NCI-H1105 (cell line): ENCODE data around the gene SLC23A3.

Experiments
- DNase-seq: peaks from one replicate; lab custom pipeline; 2025; lab: John Stamatoyannopoulos, UW

The SLC23A3 gene, protein sequence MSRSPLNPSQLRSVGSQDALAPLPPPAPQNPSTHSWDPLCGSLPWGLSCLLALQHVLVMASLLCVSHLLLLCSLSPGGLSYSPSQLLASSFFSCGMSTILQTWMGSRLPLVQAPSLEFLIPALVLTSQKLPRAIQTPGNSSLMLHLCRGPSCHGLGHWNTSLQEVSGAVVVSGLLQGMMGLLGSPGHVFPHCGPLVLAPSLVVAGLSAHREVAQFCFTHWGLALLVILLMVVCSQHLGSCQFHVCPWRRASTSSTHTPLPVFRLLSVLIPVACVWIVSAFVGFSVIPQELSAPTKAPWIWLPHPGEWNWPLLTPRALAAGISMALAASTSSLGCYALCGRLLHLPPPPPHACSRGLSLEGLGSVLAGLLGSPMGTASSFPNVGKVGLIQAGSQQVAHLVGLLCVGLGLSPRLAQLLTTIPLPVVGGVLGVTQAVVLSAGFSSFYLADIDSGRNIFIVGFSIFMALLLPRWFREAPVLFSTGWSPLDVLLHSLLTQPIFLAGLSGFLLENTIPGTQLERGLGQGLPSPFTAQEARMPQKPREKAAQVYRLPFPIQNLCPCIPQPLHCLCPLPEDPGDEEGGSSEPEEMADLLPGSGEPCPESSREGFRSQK

DNA sequence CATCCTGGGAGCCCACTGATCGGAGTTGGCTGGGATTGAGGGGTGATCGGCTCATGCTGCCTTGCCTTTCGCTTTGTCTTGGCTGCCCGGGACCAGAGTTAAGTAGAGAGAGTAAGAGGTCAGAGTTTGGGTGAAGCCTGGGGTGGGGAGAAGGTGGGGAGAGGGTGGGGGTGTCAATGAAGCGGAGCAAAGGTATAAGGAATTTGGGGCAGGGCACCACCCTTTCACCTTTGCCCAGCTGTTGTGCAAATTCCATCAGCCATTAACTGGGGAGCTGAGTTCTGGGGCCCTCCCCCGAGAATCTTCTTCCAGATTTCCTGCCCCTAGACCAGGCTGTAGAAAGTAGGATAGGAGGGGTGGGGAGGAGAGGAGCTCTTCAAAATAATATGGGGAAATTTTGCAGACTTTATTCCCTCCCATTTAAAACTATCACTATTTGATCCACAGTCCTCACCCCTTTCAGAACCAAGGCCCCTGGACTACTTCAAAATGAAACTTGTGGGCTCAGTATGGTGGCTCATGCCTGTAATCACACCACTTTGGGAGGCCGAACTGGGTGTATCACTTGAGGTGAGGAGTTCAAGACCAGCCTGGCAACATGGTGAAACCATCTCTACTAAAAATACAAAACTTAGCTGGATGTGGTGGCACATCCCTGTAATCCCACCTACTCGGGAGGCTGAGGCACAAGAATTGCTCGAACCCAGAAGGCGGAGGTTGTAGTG is at the start of gene SLC23A3:
Gene SLC23A3, minus strand, starts transcription at position 100 of the 725 bp plus-strand sequence. Its CDS starts 45 bp downstream, at position 55.
- no peak for DNase-seq

DNA sequence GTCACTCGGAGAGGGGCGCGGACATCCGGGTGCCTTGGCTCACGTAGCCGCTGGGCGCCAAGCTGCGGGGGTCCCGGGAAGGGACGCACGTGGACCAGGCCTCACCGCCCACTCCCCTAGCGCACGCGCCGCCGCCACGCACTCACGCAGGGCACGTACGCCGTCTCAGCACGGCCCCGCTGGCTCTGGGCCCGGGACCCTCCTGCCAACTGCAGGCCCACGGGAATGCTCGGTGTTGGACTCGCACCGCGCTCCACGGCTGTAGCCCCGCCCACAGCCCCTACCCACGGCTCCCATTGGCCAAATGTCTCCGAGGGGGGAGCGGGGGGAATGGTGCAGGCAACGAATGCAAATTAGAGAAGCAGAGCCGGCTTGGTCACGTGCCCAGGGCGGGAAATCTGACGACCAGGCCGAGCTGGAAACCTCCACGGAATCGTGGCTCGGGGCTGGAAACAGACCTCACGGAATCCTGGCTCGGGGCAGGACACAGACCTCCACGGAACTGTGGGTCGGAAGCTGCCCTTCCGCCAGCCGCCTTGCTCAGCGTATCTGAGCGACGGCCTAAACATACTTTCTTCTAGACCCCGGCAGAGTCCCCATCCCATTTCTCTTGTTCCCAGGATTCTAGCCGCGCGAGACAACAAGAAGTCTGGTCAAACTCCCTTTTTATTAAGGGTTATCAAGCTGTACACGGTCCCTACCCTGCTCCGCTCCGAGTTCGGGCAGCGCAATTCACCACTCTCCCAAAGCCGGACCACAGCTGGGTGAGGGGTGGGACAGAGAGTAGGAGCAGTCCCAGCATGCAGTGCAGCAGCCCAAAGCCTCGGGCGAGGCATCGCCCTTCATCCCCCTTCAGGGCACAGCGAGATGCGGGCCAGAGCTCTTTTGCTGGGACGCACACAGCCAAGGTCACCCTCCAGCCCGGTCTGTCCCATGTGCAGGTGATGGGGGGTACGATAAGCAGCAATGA is 49.2 kb upstream of the SLC23A3 start, which contains the start of gene ABCB6:
Gene ABCB6, minus strand, starts transcription at position 227 of the 970 bp plus-strand sequence. CDS start 285 bp downstream, outside the sequence.
- DNase-seq, result peak; percentile 94

DNA sequence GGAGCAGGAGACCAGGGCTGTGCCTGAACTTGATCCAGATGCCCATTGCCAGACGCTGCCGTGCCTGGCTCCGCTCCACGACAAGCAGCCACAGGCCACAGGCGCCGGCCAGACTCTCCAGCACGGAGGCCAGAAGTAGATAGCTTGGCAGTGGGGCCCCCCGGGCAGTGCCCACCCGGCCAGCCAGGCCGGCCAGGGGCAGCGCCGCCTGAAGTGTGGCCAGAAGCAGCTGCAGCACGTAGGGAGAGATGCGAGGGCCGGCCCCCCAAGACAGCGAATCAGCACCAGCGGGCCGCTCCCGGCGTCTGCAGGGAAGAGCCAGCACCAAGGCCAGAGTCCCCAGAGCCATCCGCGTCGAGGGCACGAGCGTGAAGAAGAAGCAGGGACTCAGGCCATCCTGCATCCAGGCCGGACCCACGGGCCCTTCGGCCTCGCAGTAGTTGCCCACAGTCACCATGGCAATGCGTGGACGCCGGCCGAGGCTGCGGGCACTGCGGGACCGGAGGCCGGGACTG is 48.4 kb upstream of the SLC23A3 start:
- peak; percentile 16 for DNase-seq

DNA sequence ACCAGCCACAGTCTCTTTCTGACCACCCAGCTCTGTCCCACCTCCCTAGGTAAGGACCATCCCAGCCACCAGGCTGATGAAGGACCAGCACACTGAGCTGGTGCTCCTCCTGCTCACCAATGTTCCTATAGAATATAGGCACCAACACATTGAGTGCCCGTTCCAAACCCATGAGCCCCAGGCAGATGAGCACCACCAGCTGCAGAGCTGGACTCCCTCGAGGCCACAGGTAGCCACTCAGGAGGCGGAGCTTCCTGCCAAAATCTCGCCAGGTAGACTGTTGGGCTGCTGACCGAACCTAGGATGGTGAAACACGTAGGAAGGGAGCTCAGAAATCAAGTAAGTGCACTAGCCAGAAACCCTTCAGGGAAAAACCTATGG is 46.7 kb upstream of the SLC23A3 start:
- no peak for DNase-seq

DNA sequence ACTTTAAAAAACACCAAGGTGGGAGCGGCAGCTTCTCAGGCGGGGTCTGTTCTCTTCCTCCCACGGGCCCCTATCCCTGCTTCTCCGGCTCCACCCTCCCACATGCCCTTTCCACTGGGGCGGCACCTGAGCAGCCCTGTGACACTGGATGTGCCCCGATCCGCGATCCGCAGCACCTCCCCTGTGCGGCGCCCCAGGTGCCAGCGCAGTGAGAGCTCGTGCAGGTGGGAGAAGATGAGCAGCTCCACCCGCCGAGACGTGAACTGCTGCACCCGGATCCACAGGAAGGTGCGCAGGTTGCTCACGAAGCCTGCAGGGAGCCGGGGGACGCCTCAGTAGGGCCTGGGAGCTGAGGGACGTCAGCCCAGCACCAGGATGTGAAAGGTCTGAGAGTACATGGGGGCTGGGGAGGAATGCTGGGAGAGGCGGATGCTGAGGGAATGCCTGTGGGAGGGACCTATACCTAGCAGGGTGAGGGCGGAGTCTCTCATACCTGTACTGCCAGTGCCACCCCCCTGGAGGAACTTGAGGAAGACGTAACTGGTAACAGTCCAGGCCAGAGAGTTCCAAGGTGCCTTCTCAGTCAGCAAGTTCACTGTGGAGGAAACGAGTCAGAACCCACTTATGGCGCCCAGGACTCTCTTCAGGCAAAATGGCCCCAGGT is 46.2 kb upstream of the SLC23A3 start:
- no peak for DNase-seq

DNA sequence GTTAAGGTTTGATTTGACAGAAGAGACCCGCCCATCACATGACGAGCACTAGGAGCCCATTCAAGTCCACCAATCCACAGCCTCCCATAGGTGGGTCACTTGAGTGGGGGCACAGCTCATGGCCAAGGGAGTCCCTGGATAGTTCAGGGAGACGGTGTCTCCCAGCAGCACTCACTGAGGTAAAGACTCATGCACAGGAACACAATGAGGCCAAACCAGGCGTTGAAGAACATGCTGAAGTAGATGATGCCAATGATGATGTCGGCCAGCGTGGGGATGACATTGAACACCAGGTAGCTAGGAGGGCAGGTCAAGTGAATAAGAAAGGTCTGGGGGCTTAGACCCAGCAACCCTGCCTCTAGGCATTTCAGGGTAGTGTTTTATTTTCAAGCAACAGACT is 45.0 kb upstream of the SLC23A3 start:
- DNase-seq, result no peak

DNA sequence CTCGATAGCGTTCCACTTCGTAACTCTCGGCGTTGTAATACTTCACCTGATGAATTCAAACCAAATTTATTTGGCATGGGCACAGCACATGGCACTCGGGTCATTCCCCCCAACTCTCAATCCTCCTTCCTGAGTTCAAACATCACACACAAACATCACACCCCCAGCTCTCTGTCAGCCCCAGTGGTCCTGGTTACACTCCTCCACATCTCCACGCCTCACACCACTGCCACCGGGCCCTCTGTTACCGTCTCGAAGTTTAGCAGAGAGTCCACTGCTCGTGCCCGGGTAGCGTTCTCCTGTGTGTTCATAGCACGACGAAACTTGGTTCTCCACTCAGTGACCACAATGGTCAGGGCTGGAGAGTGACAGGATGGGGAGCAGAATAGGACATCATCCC is 44.3 kb upstream of the SLC23A3 start:
- no peak for DNase-seq

DNA sequence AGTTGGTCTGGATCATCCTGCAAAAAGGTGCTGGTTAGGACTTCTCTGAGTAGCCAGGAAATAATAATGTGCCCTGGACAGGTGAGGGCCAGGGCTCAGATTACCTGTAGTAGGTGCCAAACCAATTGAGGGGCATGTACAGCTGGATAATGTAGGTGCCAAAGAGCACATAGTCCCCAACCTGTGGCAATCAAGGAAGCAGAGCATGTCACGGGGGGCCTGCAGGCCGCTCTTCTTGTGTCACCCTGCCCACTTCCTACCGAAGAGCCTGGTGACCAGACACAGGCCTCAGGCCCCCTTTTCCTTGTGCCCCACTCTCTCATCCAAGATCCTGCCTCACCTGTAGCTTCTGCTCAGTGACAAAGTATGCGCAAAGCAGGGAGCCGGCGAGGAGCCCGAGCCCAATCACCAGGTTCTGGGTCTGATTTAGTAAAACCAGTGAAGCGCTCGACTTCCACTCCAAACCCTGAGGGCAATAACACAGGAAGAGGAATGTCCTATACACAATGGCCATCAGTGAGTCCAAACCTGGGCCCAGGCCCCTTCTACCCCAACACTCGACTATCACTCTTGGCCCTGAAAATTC is 43.8 kb upstream of the SLC23A3 start:
- DNase-seq, result no peak

DNA sequence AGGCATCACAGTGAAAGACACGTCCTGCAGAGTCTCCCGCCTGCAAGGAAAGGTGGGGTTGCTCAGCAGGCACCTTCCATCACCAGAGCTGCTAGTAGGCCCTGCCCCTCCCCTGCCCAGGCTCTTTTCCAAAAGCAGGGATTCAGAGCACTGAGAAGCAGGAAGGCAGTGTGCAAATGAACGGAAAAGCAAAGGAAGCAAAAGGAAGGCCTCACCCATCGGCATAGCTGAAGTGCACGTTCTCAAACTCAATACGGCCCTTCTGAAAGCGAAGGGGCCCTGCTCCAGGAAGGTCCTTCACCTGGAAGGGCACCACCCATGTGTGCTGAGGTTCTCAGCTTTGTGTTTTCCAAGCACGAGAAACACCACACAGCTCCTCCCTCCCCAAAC is 43.2 kb upstream of the SLC23A3 start:
- no peak for DNase-seq

DNA sequence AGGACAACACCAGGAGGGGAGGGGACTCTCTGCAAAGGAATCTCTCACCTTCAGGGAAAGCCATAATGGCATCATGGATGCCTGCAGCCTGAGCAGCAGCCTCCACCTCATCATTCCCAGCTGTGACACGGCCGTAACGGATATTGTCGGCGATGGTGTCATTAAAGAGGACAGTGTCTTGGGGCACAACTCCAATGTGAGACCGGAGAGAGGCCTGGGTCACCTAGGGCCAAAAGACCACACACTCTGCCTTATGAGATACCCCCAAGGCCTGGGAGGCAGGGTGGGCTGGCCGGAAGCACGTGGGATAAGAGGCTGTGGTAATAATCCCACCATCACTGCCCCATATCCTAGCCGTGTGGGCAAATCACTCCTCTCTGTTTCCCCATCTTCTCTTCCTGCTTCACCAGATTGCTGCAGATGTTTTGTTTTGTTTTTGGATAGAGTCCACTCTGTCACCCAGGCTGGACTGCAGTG is 41.1 kb upstream of the SLC23A3 start:
- no peak for DNase-seq

DNA sequence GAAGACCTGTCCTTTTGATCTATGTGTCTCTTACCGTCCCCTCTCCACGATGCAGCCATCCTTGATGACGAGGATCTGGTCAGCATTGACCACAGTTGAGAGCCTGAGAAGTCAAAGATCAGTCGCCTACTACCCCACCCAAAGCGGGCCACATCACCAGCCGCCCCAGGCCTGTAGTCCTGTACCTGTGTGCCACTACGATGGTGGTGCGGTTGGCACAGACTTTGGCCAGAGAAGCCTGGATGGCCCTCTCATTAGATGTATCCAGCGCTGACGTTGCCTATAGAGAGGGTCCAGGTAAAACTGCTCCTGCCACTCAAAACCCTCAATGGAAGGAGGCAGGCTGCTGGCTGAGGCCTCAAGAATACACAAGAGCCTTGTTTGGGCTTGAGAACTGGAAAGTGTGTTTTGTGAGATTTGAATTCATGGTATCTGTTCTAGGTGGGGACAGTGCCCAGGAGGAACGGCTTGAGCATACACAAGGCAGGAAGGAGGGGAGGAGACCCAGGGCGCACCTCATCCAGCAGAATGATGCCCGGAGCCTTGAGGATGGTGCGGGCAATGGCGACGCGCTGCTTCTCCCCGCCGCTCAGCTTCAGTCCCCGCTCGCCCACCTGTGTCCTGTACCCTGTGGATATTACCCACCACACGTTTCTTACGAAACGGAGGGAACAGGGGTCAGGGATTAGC is 40.5 kb upstream of the SLC23A3 start:
- DNase-seq, result no peak

DNA sequence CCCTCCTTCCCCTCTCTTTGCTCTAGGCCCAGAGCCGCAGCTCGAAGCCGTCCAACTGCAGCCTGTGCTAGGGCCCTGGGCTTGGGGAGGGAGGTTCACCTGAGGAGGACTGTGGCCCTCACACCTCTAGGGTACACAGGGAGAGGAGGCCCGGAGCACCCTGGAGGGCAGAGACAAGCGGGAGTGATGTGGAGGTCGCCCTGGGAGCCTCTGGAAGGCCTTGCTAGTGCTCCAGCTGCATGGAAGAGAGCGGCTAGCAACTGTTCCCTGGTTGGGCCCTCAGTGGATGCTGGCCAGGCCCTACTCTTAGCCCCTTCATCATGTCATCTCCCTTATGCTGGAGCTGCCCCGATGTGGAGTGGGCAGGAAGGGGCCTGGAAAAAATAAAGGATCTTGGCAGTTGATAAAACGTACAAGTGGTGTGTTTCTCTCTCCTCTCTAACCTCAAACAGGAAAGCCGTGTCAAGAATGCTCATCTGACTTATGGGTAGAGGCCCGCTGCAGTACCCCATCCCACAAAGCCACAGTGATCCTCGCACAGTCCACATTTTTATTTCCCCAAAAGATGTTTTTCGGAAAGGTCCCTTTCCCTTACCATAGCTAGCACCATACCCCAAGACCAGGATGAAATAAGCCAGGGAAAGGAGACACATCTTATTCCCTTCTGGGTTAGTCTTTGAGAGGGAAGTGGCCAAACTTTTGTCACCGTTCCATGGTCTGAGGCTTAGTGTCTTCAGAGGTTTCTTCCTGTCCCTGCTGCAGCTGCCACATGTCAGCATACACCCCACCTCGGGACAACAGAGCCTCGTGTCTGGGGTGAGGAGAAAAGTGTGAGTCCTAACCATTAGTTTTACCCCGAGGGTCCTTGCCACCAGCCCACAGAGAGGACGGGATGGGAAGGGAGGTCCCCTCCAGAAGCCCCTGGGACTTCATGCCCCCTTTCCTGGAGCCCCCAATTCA is 39.7 kb upstream of the SLC23A3 start:
- DNase-seq, result no peak

DNA sequence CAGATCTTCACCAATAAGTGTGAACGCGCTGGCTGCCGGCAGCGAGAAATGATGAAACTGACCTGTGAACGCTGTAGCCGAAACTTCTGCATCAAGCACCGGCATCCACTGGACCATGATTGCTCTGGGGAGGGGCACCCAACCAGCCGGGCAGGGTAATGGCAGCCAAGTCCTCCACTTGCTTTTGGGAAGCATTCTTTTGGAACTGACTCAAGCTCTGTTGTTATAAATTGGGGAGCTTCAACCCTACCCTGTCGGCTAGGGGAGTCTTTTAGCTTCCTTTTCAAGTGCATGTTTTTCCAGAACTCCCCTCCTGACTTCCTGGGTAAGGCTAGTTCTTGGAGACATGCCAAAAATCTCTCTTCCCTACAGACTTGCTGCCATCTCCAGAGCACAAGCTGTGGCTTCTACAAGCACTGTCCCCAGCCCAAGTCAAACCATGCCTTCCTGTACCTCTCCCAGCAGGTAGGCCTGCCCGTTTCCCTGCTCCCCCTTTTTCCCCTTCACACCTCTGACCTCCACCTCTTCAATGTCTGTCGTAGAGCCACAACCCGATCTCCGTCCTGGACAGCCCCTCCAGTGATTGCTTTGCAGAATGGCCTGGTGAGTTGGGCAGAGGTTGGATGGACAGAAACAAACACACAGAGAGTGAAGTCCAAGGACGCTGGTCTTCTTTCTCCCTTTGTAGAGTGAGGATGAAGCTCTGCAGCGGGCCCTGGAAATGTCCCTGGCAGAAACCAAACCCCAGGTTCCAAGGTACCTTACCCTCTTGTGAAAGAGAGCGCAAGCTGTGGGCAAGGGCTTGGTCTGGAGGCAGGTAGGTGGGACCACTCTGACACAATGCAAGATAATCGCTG is 38.3 kb upstream of the SLC23A3 start:
- peak; percentile 19 for DNase-seq

DNA sequence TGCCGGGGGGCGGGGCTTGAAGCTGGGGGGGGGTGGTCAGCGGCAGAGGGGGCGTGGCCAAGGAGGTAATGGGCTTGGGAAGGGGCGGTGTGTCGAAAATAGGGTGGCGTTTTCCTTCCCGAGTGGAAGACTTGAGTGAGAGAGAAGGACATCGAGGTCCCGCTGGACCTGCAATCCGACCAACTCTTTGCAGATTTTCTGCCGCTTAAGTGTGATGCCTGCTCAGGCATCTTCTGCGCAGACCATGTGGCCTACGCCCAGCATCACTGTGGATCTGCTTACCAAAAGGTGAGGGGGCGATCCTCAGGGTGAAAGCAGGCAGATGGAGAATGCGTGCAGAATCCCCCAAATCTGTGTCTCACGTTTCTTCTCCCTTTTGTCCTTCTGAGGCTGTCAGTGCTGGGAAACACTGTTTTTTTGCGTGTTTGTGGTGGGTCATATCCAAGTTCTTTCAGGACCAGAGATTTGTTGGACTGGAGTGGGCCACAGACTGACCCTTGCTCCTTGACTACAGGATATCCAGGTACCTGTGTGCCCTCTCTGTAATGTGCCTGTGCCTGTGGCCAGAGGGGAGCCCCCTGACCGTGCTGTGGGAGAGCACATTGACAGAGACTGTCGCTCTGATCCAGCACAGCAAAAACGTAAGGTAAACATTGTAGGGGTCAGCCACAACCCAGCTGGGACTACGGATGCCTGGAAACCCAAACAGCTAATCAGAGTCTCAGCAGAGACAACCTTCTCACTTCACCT is 37.5 kb upstream of the SLC23A3 start:
- DNase-seq, result no peak

DNA sequence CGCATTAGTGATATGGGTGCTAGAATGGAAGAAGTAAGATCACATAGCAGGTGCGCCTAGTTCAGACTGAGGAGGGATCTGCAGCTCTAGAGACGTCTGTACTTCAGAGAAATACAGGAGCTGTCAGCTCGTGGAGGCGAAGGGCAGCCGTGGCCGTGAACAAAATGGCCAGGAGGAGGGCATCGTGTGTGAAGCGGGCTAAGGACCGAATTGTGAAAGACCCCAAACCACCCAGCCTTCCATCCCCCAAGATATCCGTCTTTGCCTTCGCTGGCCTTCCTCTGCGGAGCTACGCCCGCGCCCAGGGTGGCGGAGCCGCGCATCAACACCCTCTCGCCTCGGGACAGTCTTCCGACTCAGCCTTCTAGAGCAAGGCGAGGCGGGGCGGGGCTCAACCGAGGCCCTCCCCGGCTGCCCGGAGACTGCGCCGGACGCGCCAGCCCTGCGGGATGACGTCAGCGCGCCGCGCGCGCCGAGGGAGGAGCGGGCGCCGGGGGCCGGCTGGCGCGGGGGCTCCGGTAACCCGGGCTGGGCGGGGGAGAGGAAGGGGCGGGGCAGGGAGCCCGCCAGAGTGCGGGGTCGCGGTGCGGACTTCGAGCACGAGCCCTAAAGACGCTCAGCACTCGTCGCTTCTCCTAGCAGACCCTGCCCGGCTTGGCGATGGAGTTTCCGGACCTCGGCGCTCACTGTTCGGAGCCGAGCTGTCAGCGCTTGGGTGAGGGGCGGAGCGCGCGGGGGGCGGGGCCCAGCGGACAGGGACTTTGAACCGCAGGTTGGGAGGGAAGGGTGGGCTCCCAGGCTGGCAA is 36.7 kb upstream of the SLC23A3 start, which contains the start of gene ZFAND2B:
Gene ZFAND2B, plus strand, starts transcription at position 455 of the 806 bp plus-strand sequence. Its CDS starts 206 bp downstream, at position 661.
- DNase-seq, result peak; percentile 89

DNA sequence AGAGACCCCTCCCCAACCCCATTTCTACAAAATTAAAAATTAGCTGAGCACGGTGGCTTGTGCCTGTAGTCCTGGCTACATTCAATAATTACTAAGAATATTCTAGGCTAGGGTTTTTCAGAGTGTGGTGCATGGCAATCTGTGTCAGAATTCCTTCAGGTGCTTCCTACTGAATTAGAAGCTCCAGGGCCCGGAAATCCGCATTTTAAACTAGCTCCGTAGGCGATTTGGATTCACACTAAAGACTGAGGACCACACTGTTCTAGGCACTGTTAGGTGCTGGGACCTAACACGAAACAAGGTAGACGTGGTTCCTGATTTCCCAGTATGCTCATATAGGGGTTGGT is 36.1 kb upstream of the SLC23A3 start:
- DNase-seq, result no peak
